Activated naive CD4-positive, alpha-beta T cell treated with anti-CD3 and anti-CD28 coated beads for 36 hours (primary cell): Measurements from ENCODE around the gene HILPDA. TPM values are rescaled to one million over a fixed set of nuclear protein-coding genes. Genes with fewer than 3 reads are reported as not detected.

Source experiments
- CTCF ChIA-PET: fragments of 350-600 bp; sonication (Branson Sonifier 250); formaldehyde crosslinking; loops from one replicate; lab custom pipeline; 2021; ENCODE audit warnings: antibody characterized with exemption; lab: Charles Lee
- DNase-seq: peaks from one replicate; pipeline ENCODE4 v3.0.0-alpha.2; 2020
- H3K27ac Mint-ChIP-seq: one replicate; pipeline ENCODE4 v1.8.0; 2021; ENCODE audit warnings: mild to moderate bottlenecking, mixed read lengths
- H3K27me3 Mint-ChIP-seq: one replicate; pipeline ENCODE4 v1.8.0; 2021; ENCODE audit warnings: low read depth, mixed read lengths
- H3K36me3 Mint-ChIP-seq: one replicate; pipeline ENCODE4 v1.8.0; 2021; ENCODE audit warnings: low read depth, mixed read lengths
- H3K4me1 Mint-ChIP-seq: one replicate; pipeline ENCODE4 v1.8.0; 2021; ENCODE audit warnings: low read depth, mixed read lengths
- H3K4me3 Mint-ChIP-seq: one replicate; pipeline ENCODE4 v1.8.0; 2021; ENCODE audit warnings: mild to moderate bottlenecking, moderate library complexity, mixed read lengths
- H3K9me3 Mint-ChIP-seq: one replicate; pipeline ENCODE4 v1.8.0; 2021; ENCODE audit warnings: mixed read lengths
- intact Hi-C: fragments of 100-400 bp; cut with micrococcal nuclease; formaldehyde crosslinking; loops from one replicate; pipeline ENCODE4 v1.15.1; 2023
- total RNA-seq, 2 experiments: library from RNA; stranded (reverse); gene quantifications; one replicate each; pipeline ENCODE4 v1.2.3, GENCODE V29; 2021

Gene HILPDA
- 10 to 100 TPM; 12.4 to 13.6 TPM for total RNA-seq

DNA sequence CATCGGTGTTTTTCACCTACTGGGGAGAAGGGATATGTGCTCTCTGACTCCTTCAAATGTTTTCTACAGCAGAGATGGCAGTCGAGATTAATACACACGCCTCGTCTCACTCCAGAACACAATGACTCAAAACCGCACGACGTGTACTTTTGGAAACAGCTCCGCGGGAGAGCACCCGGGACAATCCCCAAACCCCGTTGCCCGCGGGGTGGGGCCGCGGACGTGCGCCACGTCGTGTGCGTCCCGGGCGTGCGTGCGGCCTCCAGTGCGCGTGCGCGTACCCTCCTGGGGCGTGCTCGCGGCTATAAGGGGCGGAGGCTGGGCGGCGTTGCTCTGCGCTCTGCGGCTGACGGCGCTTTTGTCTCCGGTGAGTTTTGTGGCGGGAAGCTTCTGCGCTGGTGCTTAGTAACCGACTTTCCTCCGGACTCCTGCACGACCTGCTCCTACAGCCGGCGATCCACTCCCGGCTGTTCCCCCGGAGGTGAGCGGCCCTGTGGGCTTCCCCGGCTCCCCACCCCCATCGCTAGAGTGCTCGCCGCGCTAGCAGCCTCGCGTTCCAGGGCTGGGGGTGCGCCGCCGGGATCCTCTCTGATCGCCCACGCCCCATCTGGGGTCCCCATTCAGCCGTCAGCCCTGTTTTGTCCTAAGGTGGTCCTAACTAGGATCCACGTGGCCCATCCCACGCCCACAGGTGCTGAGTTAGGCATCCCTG is at the start of gene HILPDA:
Gene HILPDA, plus strand, starts transcription at position 336 of the 712 bp plus-strand sequence. CDS start 1,391 bp downstream, outside the sequence.
- CTCF ChIA-PET: interaction anchor here (0.6 to 7.9 kb wide), 4 partner anchors 11 to 92 kb away, joined by 3 to 86 read pairs (median 4); no protein-coding TSS in a partner anchor
- intact Hi-C loops: loop anchor here (1.0 to 10.0 kb wide), 11 partner anchors 21 to 1061 kb away; partner anchors contain the start of genes ATP6V1F, CALU, METTL2B and RBM28
- H3K4me1 Mint-ChIP-seq: peaks cover 55% of the 10 kb centered on the region
- DNase-seq: peak; percentile 96
- peak within 1 kb of the TSS; percentile 96 for H3K4me3 Mint-ChIP-seq
- peak within 1 kb of the TSS; percentile 96 for H3K27ac Mint-ChIP-seq
- no peaks in the 10 kb centered on the region for H3K9me3 Mint-ChIP-seq
- H3K36me3 Mint-ChIP-seq: peaks cover 22% of the 10 kb centered on the region
- peaks cover 8% of the 10 kb centered on the region for H3K27me3 Mint-ChIP-seq

DNA sequence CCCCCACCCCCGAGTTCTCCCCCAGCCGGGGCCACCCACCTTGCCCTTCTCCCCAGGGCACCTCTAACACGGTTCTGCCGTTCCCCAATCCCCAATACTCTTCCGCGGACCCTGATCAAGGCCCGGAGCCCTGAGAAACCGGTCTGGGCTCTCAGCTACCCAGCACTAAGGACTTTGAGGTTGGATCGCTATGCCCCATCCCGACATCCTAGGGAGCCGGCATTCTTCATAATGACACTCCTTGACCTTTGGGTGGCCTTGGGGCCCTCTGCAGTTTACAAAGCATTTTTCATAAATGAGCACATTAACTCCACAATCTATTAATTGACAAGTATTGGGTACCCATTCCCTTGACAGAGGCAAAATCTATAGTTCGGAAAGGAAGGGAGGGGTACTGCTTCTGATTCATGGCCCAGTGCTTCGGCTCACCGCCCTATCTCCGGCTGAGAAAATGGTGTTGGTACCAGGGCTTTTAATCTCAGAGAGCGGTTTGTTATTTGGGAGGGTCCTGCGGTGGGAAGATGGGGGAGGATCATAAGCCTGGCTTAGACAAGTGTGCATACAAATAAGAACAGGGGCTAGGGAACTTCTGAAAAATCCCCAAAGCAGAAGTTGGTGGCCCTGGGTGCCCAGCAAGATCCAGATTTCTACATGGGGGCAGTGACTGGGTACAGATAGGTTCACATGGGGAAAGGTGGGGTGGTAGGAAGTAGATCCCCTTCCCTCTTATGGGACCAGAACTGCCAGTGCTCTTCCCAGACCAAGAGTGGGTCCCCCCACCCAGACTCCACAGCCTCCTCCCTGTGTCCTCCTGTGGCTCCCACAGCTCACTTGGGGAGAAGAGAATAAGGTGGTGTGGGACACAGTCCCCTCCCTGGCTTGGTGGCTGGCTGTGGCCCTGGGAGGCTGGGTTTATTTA is 49.1 kb upstream of the HILPDA start:
- DNase-seq: no peak
- Mint-ChIP-seq H3K9me3 (no peaks in the 10 kb centered on the region), H3K27me3 (peaks cover 2% of the 10 kb centered on the region), H3K4me3 (peak overlapping the region; percentile 72), H3K4me1 (peaks cover 39% of the 10 kb centered on the region), H3K27ac (no peak overlapping the region), H3K36me3 (no peaks in the 10 kb centered on the region)
- CTCF ChIA-PET: interaction anchor here (2.8 to 3.4 kb wide), 2 partner anchors 8 to 19 kb away, joined by 15 to 17 read pairs; no protein-coding TSS in a partner anchor
- intact Hi-C loops: loop anchor here (2.0 kb wide), 1 partner anchor 456 kb away; the partner anchor contains the start of gene ATP6V1F

DNA sequence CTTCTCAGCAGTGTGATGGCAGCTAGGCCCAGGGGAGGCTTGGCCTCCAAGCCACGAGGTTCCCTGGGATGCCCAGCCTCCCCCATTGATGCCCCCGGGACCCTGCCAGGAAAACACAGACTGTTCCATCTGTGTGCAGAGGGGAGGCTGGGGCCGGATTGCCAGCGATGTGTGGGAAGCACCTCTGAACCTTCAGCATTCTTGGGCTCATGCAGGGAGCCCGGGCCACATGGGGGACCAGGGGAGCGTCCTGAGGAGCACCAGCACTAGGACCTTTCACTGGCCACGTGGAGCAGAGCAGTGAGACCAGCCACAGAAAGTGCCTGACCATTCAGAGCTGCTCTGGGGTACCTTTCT is 48.5 kb upstream of the HILPDA start:
- no peak overlapping the region for H3K27ac Mint-ChIP-seq
- CTCF ChIA-PET: interaction anchor here (1.7 to 3.4 kb wide), 4 partner anchors 9 to 19 kb away, joined by 4 to 17 read pairs (median 12); no protein-coding TSS in a partner anchor
- no peaks in the 10 kb centered on the region for H3K9me3 Mint-ChIP-seq
- intact Hi-C loops: loop anchor here (2.0 kb wide), 1 partner anchor 456 kb away; the partner anchor contains the start of gene ATP6V1F
- H3K36me3 Mint-ChIP-seq: no peaks in the 10 kb centered on the region
- no peak for DNase-seq
- H3K27me3 Mint-ChIP-seq: peaks cover 2% of the 10 kb centered on the region
- peaks cover 39% of the 10 kb centered on the region for H3K4me1 Mint-ChIP-seq
- H3K4me3 Mint-ChIP-seq: no peak overlapping the region

GRCh38 chr7:128407751-128408708 is 47.6 kb upstream of the HILPDA start:
- Mint-ChIP-seq H3K4me3 (no peak overlapping the region), H3K9me3 (no peaks in the 10 kb centered on the region), H3K27me3 (peaks cover 2% of the 10 kb centered on the region), H3K27ac (no peak overlapping the region), H3K36me3 (no peaks in the 10 kb centered on the region), H3K4me1 (peaks cover 33% of the 10 kb centered on the region)
- CTCF ChIA-PET: interaction anchor here (0.5 to 3.4 kb wide), 10 partner anchors 10 to 580 kb away, joined by 3 to 17 read pairs (median 4); no protein-coding TSS in a partner anchor
- DNase-seq: no peak
- intact Hi-C loops: loop anchor here (2.0 kb wide), 2 partner anchors 27 to 455 kb away; partner anchors contain the start of gene ATP6V1F

DNA sequence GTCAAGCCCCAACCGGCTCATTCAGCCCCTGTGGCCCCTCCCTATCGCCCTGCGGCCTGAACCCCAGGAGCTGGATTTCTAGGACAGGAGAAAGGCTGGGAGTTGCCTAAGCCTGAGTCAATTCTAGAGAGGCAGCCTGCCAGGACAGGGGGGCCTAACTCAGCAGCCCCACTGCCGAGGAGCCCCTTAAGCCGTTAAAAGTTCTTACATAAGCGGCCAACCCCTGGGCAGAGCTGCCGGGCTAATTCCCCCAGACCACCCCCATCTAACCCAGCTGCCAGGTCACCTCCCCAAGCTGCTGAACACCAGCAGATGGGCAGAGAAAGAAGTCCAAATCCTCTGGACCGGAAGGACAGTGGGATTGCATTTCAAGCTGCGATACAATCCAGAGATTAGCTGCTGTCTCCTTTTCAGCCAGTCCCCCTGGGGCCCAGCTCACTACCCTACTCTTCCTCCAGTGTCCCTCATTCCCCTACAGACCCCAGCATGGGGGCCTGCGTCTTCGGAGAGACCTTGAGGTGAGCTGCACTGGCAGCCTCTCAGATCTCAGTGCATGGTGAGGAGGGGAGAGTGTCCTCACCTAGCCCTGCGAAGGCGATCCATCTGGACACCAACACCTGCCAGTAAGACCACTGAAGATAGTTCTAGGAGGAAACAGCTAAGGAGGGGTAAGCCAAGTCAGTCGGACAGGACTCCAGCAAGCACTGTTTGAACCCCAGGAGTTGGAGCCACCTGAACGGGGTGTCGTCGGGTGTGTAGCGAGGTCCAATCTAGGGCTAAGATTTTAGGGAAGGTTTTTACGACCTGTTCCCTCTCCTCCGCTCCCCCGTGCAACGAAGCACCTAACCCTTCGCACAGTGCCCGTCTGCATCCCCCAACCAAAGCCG is 46.7 kb upstream of the HILPDA start:
- Mint-ChIP-seq H3K27me3 (peaks cover 2% of the 10 kb centered on the region), H3K27ac (peak overlapping the region; percentile 21), H3K9me3 (no peaks in the 10 kb centered on the region), H3K4me1 (peaks cover 26% of the 10 kb centered on the region), H3K36me3 (no peaks in the 10 kb centered on the region), H3K4me3 (peak overlapping the region; percentile 72)
- intact Hi-C loops: loop anchor here (1.0 to 2.0 kb wide), 3 partner anchors 16 to 66 kb away; partner anchors contain the start of gene RBM28
- DNase-seq: no peak
- CTCF ChIA-PET: interaction anchor here (0.8 to 3.4 kb wide), 11 partner anchors 11 to 64 kb away, joined by 3 to 17 read pairs (median 5); no protein-coding TSS in a partner anchor

- CTCF ChIA-PET: interaction anchor here (0.9 to 3.4 kb wide), 8 partner anchors 12 to 50 kb away, joined by 3 to 17 read pairs (median 5); no protein-coding TSS in a partner anchor
- Mint-ChIP-seq H3K27ac (peak within 1 kb of the TSS; percentile 47), H3K9me3 (no peaks in the 10 kb centered on the region), H3K36me3 (no peaks in the 10 kb centered on the region), H3K4me1 (peaks cover 19% of the 10 kb centered on the region), H3K4me3 (peak within 1 kb of the TSS; percentile 85), H3K27me3 (peaks cover 2% of the 10 kb centered on the region)
- DNase-seq: peak; percentile 86
- intact Hi-C loops: loop anchor here (1.0 to 2.0 kb wide), 4 partner anchors 15 to 67 kb away; partner anchors contain the start of genes HILPDA and RBM28
Measured at GRCh38 chr7:128409596-128410450, 45.9 kb upstream of the HILPDA start, which contains the start of gene IMPDH1. TSS of gene IMPDH1 (minus strand) at chr7:128409982. CDS start at chr7:128409901, 81 bp downstream.

DNA sequence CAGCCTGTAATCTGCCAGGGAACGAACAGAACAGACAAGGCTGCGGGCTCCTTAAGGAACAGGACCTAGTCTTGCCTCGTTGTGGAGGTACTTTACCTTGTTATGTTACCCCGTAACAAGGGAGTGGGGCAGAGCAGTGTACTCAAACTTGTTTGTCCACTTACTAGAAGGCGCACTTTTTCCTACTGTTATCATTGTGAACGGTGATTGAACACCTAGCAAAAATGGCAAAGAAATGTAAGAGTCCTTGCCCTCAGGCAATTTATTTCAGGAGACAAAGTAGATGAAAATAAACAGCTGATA is 45.3 kb upstream of the HILPDA start:
- H3K27me3 Mint-ChIP-seq: peaks cover 2% of the 10 kb centered on the region
- no peak for DNase-seq
- no peaks in the 10 kb centered on the region for H3K9me3 Mint-ChIP-seq
- no peak overlapping the region for H3K27ac Mint-ChIP-seq
- intact Hi-C loops: loop anchor here (1.0 kb wide), 1 partner anchor 45 kb away; the partner anchor contains the start of gene HILPDA
- peaks cover 16% of the 10 kb centered on the region for H3K4me1 Mint-ChIP-seq
- no peaks in the 10 kb centered on the region for H3K36me3 Mint-ChIP-seq
- CTCF ChIA-PET: interaction anchor here (1.0 to 2.2 kb wide), 4 partner anchors 14 to 49 kb away, joined by 4 to 8 read pairs (median 5); no protein-coding TSS in a partner anchor
- H3K4me3 Mint-ChIP-seq: peak overlapping the region; percentile 85

DNA sequence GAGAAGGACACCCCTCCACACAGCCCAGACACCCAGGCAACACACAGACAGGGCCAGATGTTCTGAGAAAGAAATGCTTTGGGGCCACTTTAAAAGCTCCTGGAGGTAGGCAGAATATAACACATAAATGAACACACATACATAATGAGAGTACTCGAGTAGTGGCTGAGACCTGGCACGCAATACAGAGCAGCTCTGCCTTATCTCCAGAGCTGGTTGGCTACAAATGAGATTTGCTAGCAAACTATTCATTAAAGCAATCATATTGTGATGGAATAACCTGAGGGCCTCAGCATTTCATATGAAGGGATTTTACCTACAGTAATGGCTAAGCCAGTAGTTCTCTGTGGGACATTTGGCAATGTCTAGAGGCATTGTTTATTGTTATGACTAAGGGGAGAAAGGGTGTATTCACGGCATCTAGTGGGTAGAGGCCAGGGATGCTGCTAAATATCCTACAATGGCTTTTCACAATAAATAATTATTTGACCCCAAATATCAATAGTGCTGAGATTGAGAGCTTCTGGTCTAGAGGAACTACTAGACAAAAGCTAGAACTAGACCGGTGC is 40.4 kb upstream of the HILPDA start:
- H3K27ac Mint-ChIP-seq: no peak overlapping the region
- peaks cover 2% of the 10 kb centered on the region for H3K27me3 Mint-ChIP-seq
- no peaks in the 10 kb centered on the region for H3K36me3 Mint-ChIP-seq
- DNase-seq: no peak
- intact Hi-C loops: no loop called here
- CTCF ChIA-PET: interaction anchor here (0.7 to 6.5 kb wide), 5 partner anchors 8 to 46 kb away, joined by 3 to 100 read pairs (median 4); no protein-coding TSS in a partner anchor
- H3K4me1 Mint-ChIP-seq: peaks cover 2% of the 10 kb centered on the region
- no peaks in the 10 kb centered on the region for H3K9me3 Mint-ChIP-seq
- no peak overlapping the region for H3K4me3 Mint-ChIP-seq

DNA sequence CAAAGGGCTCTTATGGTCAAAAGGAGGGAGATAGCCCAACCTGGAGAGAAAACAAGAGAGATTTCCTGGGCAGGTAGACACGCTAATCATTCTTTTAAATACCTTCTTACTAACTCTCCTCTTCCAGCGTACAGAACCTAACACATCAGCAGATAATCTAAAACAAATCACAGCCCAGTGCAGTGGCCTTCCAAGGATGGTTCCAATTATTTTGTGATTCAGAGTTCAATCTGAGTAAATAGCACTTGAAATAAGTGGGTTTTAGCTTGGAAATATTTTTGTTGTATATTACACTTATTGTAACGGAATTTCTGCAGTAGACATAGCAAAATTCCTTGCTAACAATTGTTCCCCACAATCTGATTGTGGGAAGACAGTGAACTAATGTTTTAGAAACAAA is 38.6 kb upstream of the HILPDA start:
- DNase-seq: no peak
- H3K4me3 Mint-ChIP-seq: no peak overlapping the region
- CTCF ChIA-PET: interaction anchor here (0.9 to 6.5 kb wide), 7 partner anchors 9 to 40 kb away, joined by 3 to 100 read pairs (median 5); no protein-coding TSS in a partner anchor
- no peaks in the 10 kb centered on the region for H3K4me1 Mint-ChIP-seq
- H3K9me3 Mint-ChIP-seq: no peaks in the 10 kb centered on the region
- no peaks in the 10 kb centered on the region for H3K27me3 Mint-ChIP-seq
- H3K27ac Mint-ChIP-seq: no peak overlapping the region
- no peaks in the 10 kb centered on the region for H3K36me3 Mint-ChIP-seq
- intact Hi-C loops: no loop called here
